Osteoblast (primary cell): ENCODE measurements around the gene TBXT. TPM values are rescaled to one million over a fixed set of nuclear protein-coding genes. Genes with fewer than 3 reads are reported as not detected.
"Not testable (repeated sequence)": the region's sequence is repeated elsewhere in the genome, so short reads cannot be mapped to it uniquely, and the experiment has no call there.

Source experiments
- DNase-seq: peaks from one replicate; pipeline ENCODE4 v3.0.0; 2011; ENCODE audit warnings: low spot score, mixed read lengths; ENCODE audit not compliant: insufficient read length; ENCODE audit errors: missing footprints
- H2AFZ ChIP-seq: 2 replicates; pipeline ENCODE4 v1.6.0; 2011; ENCODE audit warnings: mild to moderate bottlenecking, low read length
- H3K27ac ChIP-seq: 2 replicates; pipeline ENCODE4 v1.5.1; 2011; ENCODE audit warnings: mild to moderate bottlenecking, low read depth, low read length, moderate library complexity
- H3K27me3 ChIP-seq: 2 replicates; pipeline ENCODE4 v1.6.0; 2012; ENCODE audit warnings: mild to moderate bottlenecking, control low read depth, inconsistent platforms, low read length, moderate library complexity; ENCODE audit not compliant: insufficient read depth
- H3K36me3 ChIP-seq: 2 replicates; pipeline ENCODE4 v1.5.1; 2011; ENCODE audit warnings: mild to moderate bottlenecking, low read length, control low read depth, moderate library complexity; ENCODE audit not compliant: insufficient read depth
- H3K4me1 ChIP-seq: 2 replicates; pipeline ENCODE4 v1.5.1; 2011; ENCODE audit warnings: mild to moderate bottlenecking, low read length, control low read depth, moderate library complexity; ENCODE audit not compliant: insufficient read depth
- H3K4me2 ChIP-seq: 2 replicates; pipeline ENCODE4 v1.6.0; 2011; ENCODE audit warnings: mild to moderate bottlenecking, low read length; ENCODE audit not compliant: insufficient read depth
- H3K4me3 ChIP-seq: fragments of 200-600 bp; sonication (generic); 3 replicates; pipeline ENCODE4 v1.5.1; 2012; ENCODE audit warnings: mild to moderate bottlenecking, low read length, inconsistent platforms; ENCODE audit not compliant: insufficient read depth
- H3K79me2 ChIP-seq: 2 replicates; pipeline ENCODE4 v1.6.0; 2012; ENCODE audit warnings: mild to moderate bottlenecking, low read length, control low read depth, inconsistent platforms; ENCODE audit not compliant: insufficient read depth
- H3K9me3 ChIP-seq: 2 replicates; pipeline ENCODE4 v1.5.1; 2011; ENCODE audit warnings: low read depth, low read length, control low read depth
- H4K20me1 ChIP-seq: 2 replicates; pipeline ENCODE4 v1.6.0; 2012; ENCODE audit warnings: mild to moderate bottlenecking, low read length, control low read depth; ENCODE audit not compliant: insufficient read depth
- total RNA-seq: library from RNA; depleted of rRNA; stranded (reverse); fragments of >200 nt; gene quantifications from 2 replicates; pipeline ENCODE4 v1.2.3, GENCODE V29; 2012
- TF ChIP-seq, protein P1 (sequence below): IDR thresholded peaks from 2 replicates; pipeline ENCODE4 v1.5.1; 2011; ENCODE audit warnings: mild to moderate bottlenecking, low read depth, low read length, moderate library complexity; ENCODE audit errors: extremely low read depth

TBXT gene
- total RNA-seq, 1 donor: not detected

DNA sequence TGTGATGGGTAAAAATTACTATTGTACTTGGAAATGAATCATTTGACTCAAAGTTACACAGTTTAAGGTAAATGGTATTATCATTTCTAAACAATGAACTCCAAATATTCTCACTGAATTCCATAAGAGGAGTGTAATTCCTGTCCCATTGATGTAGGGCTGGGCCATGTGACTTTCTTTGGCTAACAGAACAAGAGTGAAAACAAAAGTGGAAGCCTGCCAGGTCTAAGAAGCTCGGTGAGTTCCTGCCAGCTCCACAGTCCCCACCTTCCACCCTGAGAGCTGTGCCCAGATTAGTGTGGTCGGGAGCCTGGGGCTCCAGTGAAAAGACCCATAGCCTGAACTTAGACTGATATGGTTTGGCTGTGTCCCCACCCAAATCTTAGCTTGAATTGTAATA, 24.6 kb downstream of the TBXT start:
- Histone ChIP-seq H3K4me3 (no peak overlapping the region), H2AFZ (no peak overlapping the region), H3K4me2 (no peak overlapping the region), H3K27ac (no peak overlapping the region), H3K27me3 (no peaks in the 10 kb centered on the region), H4K20me1 (no peaks in the 10 kb centered on the region), H3K4me1 (no peaks in the 10 kb centered on the region), H3K9me3 (no peaks in the 10 kb centered on the region), H3K36me3 (no peaks in the 10 kb centered on the region), H3K79me2 (no peaks in the 10 kb centered on the region)
- TF ChIP-seq, protein P1, sequence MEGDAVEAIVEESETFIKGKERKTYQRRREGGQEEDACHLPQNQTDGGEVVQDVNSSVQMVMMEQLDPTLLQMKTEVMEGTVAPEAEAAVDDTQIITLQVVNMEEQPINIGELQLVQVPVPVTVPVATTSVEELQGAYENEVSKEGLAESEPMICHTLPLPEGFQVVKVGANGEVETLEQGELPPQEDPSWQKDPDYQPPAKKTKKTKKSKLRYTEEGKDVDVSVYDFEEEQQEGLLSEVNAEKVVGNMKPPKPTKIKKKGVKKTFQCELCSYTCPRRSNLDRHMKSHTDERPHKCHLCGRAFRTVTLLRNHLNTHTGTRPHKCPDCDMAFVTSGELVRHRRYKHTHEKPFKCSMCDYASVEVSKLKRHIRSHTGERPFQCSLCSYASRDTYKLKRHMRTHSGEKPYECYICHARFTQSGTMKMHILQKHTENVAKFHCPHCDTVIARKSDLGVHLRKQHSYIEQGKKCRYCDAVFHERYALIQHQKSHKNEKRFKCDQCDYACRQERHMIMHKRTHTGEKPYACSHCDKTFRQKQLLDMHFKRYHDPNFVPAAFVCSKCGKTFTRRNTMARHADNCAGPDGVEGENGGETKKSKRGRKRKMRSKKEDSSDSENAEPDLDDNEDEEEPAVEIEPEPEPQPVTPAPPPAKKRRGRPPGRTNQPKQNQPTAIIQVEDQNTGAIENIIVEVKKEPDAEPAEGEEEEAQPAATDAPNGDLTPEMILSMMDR: no peak
- DNase-seq: no peak

DNA sequence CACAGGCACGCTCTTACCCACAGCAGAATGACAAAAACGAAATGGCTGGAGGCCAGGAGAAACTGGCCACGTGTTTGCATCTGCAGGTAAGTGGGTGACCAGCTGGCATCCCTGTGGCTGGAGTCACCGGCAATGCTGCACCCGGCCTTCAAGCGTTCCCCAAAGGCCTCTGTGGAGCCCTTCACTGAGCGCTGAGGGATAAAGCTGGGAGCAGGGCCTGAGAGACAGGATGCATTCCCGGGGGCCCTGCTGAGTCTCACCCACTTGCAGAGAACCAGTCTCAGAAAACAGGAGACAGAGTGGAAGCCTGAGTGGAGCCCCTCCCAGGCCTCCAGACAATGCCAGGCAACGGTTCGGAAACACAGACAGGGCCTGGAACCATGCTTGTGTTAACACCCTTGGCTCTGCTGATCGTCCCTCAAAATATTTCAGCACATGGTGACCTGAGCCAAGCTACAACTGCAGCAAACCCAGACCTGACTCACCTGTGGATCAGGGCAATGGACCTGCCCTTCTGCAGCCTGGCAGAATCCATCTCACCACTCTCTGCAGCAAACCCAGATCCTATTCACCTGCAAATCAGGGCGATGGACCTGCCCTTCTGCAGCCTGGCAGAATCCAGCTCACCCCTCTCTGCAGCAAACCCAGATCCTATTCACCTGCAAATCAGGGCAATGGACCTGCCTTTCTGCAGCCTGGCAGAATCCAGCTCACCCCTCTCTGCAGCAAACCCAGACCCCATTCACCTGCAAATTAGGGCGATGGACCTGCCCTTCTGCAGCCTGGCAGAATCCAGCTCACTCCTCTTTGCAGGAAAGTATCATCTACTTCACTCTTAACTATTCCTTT, 39.8 kb downstream of the TBXT start:
- TF ChIP-seq, protein P1: no peak
- no peak for DNase-seq
- H3K27me3 ChIP-seq: no peaks in the 10 kb centered on the region

DNA sequence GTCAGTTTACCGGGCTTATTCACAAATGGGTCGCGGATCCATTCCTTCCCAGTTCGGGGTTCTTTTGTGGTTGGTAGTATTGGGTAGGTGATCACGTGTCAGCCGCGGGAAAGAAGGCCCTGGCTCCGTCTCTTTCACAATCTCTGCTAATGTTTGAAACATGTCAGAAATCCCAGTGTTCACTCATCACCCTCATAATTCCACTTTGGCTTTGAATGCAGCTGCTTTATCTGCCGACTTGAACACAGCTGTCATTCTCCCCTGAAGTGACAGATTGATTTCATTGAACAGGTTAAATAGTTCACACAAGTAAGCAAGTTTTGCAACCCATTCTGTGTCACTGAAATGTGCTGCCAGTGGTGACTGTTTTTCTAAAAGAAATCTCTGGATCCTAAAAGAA, 44.5 kb downstream of the TBXT start:
- not testable (repeated sequence) for H3K27me3 ChIP-seq, H2AFZ ChIP-seq, H3K4me2 ChIP-seq, H3K27ac ChIP-seq, H3K9me3 ChIP-seq, H3K79me2 ChIP-seq, H3K4me1 ChIP-seq, DNase-seq, H4K20me1 ChIP-seq, H3K4me3 ChIP-seq, H3K36me3 ChIP-seq

More for the DNA sequence above, 39.8 kb downstream of the TBXT start:
- Histone ChIP-seq H2AFZ (no peak overlapping the region), H4K20me1 (no peaks in the 10 kb centered on the region), H3K4me3 (no peak overlapping the region), H3K4me2 (no peak overlapping the region), H3K9me3 (no peaks in the 10 kb centered on the region), H3K27ac (no peak overlapping the region), H3K4me1 (no peaks in the 10 kb centered on the region), H3K36me3 (no peaks in the 10 kb centered on the region), H3K79me2 (no peaks in the 10 kb centered on the region)

DNA sequence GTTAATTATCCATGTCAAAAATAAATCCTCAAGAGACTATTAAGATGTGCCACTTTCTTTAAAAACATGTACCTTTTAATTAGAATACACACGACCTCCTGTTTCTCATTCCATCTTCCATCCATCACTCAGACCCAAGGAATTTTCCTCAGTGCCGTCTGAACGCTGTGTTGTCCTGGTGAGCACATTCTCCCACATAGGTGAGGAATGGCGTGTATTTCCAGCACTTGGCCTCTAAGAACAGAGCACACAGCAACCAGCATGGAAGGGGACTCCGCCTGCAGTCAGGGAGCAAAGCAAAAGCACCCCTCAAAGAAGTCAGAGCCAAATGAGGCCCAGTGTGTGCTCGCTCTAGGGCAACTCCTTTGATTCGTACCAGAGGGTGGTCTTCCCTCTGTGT, 45.9 kb downstream of the TBXT start:
- Histone ChIP-seq H2AFZ (no peak overlapping the region), H3K9me3 (no peaks in the 10 kb centered on the region), H3K27ac (no peak overlapping the region), H4K20me1 (no peaks in the 10 kb centered on the region), H3K4me2 (no peak overlapping the region), H3K36me3 (no peaks in the 10 kb centered on the region), H3K79me2 (no peaks in the 10 kb centered on the region), H3K4me1 (no peaks in the 10 kb centered on the region), H3K4me3 (no peak overlapping the region), H3K27me3 (no peaks in the 10 kb centered on the region)
- TF ChIP-seq, protein P1: no peak
- no peak for DNase-seq
